SHP77 treated with DMSO at 0.1 percent for 48 hours (cell line): ENCODE data around the gene GTF3C5.
"Not testable (repeated sequence)": the region's sequence is repeated elsewhere in the genome, so short reads cannot be mapped to it uniquely, and the experiment has no call there.

ENCODE experiments used
- DNase-seq: peaks from one replicate; lab custom pipeline; 2025; lab: John Stamatoyannopoulos, UW

Gene GTF3C5

DNA sequence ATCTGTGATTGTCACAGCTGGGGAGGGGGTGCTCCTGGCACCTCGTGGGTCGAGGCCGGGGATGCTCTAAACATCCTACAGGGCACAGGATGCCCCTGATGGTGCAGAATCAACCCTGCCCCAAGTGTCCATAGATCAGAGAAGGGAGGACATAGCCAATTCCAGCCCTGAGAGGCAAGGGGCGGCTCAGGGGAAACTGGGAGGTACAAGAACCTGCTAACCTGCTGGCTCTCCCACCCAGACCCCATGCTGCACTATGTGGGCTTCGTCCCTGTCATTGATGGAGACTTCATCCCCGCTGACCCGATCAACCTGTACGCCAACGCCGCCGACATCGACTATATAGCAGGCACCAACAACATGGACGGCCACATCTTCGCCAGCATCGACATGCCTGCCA, 37.6 kb downstream of the GTF3C5 start:
- DNase-seq = not testable (repeated sequence)

DNA sequence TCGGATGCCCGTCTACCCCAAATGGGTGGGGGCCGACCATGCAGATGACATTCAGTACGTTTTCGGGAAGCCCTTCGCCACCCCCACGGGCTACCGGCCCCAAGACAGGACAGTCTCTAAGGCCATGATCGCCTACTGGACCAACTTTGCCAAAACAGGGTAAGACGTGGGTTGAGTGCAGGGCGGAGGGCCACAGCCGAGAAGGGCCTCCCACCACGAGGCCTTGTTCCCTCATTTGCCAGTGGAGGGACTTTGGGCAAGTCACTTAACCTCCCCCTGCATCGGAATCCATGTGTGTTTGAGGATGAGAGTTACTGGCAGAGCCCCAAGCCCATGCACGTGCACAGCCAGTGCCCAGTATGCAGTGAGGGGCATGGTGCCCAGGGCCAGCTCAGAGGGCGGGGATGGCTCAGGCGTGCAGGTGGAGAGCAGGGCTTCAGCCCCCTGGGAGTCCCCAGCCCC, 39.7 kb downstream of the GTF3C5 start:
- DNase-seq = not testable (repeated sequence)

DNA sequence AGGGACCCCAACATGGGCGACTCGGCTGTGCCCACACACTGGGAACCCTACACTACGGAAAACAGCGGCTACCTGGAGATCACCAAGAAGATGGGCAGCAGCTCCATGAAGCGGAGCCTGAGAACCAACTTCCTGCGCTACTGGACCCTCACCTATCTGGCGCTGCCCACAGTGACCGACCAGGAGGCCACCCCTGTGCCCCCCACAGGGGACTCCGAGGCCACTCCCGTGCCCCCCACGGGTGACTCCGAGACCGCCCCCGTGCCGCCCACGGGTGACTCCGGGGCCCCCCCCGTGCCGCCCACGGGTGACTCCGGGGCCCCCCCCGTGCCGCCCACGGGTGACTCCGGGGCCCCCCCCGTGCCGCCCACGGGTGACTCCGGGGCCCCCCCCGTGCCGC, 40.2 kb downstream of the GTF3C5 start:
- DNase-seq = not testable (repeated sequence)

DNA sequence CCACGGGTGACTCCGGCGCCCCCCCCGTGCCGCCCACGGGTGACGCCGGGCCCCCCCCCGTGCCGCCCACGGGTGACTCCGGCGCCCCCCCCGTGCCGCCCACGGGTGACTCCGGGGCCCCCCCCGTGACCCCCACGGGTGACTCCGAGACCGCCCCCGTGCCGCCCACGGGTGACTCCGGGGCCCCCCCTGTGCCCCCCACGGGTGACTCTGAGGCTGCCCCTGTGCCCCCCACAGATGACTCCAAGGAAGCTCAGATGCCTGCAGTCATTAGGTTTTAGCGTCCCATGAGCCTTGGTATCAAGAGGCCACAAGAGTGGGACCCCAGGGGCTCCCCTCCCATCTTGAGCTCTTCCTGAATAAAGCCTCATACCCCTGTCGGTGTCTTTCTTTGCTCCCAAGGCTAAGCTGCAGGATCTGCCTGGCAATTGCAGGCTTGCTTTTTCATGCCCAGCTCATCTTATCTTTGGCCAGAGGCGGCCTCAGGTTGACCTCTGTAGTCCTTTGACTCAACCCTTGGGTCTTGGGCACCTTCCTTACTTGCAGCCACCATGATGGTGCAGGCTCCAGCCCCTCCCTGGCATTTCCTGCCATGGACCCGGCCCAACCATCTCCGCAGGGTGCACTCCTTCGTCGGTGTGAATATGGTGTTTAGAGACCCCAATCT, 40.8 kb downstream of the GTF3C5 start:
- no peak for DNase-seq

DNA sequence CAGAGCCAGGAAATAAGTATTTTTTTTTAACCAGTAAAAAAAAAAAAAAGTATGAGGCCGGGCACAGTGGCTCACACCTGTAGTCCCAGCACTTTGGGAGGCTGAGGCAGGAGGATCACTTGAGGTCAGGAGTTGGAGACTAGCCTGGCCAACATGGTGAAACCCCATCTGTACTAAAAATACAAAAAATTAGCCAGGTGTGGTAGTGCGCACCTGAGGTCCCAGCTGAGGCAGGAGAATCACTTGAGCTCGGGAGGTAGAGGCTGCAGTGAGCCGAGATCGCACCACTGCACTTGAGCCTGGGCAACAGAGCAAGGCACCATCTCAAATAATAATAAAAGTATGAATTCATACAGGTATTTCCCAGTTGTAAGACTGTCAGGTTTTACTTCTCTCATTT, 41.4 kb downstream of the GTF3C5 start:
- DNase-seq = not testable (repeated sequence)

DNA sequence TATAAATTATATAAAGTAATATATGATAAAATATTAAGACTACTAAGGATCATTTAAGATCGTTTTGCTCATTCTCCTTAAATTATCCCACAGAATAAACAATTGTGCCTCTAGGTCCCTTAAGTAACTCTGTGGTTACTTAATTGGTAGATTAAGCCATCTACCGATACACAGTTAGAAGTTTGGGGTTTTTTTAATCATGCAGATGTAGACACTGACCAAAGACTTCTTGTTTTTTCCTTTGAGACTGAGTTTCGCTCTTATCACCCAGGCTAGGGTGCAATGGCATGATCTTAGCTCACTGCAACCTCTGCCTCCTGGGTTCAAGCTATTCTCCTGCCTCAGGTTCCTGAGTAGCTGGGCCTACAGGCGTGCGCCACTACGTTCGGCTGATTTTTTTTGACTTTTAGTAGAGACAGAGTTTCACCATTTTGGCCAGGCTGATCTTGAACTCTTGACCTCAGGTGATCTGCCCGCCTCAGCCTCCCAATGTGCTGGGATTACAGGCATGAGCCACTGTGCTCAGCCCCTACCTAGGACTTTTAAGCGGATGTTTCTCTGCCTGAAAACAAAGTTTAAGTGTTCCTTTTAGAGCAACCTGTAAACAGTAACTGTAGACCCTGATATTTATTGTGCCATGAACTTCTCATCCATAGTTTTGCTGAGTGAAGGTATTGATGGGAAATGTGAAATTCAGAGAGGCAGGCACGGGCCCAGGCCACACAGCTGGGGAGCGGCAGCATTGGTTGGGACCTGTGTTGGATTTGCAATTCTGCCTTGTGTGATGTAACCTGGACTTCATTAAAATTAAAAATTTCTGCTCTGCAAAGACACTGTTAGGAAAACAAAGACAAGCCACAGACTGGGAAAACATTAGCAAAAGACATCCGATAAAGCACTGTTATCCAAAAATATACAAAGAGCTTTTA, 42.6 kb downstream of the GTF3C5 start:
- DNase-seq = no peak

DNA sequence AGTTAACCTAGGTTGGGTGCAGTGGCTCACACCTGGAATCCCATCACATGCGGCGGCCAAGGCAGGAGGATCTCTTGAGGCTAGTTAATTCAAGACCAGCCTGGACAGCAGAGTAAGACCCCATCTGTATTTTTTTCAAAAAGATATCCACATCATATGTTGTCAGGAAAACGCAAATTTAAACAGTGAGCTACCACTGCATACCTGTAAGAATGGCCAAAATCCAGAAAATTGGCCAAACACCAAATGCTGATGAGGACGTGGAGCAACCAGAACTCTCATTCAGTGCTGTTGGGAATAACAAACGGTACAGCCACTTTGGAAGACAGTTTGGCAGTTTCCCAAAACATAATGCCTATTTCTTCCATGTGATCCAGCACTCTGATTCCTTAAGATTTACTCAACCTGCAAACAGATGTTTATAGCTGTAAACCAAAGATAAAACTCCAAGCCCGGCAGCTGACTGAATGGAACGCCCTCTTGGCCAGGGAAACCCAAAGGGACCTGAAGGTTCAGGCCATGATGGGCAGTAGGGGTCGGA, 43.4 kb downstream of the GTF3C5 start:
- no peak for DNase-seq

DNA sequence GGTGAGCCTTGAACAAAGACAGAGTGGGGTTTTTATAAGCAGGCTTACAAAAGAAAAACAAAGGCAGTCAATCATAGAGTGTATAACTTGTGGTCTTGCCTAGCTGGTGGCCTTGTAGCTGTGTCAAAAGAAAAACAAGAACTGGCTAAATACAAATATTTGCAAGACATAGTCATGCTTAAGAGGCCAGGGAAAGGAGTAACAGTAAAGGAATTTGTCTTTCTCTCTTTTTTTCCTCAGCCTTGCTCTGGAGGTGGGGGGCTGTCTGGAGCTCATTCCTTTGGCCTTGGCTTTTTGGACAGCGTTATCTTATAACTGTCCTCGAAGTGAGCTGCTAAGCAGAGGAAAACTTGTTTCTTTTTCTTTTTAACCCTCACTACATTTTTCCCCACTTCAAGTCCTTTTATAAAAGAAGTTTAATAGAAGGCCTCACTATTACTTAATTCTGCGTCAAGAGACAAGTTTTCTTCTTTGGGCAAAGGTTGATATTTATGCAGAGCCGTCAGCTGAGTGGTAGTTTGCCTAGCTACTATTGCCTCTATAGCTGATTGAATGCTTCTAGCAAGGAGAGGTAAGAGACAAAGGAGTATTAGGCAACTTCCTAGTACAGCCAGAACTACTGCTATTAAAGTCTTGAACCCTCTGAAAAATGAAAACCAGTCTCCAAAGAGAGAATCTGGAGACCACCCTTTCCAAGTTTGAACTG, 45.3 kb downstream of the GTF3C5 start:
- no peak for DNase-seq

DNA sequence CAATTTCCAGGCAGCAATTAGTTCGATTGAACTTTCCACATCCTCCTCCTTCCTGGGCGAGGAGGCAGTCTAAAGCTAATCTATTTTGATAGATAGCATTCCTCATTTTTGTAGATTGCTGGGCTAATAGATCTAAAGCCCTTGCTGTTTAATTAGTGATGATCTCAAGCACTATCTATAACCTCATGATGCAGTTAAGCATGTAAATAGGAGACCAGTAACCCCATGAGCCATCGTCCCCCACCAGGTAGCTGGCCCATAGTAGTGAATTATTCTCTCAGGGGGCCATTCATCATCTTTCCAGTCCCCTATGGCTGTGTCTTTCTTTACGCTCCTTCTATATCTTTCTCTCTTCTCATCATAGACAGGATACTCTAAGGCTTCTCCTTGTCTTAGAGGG, 45.9 kb downstream of the GTF3C5 start:
- no peak for DNase-seq

DNA sequence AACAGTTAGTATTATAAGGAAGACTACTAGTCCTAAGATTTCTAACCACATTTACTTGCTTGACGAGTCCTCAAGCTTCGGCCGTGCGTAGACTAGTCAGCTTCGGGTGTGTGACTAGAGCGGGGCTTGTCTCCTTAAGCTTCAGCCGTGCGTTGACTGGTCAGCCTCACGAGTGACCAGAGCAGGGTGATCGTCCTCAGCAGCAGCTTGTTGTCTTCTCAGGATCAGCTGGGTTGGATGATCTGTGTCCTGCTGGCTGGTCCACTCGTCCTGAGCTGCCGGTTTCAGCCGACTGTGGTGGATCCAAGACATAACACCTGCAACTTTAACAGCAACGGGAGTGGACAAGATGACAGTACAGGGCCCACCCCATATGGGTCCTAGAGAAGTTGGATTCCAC, 47.7 kb downstream of the GTF3C5 start:
- no peak for DNase-seq

DNA sequence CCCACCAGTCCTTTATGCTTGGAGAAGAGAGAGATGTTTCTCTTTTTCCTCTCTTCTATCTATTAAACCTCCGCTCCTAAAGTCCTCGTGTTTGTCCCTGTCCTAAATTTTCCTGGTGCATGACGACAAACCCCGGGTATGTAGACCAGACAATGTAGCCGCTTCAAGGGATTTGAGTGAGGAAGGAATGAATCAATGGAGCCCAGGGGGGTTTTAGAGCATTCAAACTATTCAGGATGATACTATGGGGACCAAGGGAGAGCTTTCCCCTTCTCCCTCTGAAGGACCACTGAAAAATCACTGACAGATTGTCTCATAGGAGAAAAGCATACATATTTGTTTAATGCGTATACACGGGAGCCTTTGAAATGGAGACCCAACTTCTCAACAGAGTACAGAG, 49.4 kb downstream of the GTF3C5 start:
- DNase-seq = no peak

DNA sequence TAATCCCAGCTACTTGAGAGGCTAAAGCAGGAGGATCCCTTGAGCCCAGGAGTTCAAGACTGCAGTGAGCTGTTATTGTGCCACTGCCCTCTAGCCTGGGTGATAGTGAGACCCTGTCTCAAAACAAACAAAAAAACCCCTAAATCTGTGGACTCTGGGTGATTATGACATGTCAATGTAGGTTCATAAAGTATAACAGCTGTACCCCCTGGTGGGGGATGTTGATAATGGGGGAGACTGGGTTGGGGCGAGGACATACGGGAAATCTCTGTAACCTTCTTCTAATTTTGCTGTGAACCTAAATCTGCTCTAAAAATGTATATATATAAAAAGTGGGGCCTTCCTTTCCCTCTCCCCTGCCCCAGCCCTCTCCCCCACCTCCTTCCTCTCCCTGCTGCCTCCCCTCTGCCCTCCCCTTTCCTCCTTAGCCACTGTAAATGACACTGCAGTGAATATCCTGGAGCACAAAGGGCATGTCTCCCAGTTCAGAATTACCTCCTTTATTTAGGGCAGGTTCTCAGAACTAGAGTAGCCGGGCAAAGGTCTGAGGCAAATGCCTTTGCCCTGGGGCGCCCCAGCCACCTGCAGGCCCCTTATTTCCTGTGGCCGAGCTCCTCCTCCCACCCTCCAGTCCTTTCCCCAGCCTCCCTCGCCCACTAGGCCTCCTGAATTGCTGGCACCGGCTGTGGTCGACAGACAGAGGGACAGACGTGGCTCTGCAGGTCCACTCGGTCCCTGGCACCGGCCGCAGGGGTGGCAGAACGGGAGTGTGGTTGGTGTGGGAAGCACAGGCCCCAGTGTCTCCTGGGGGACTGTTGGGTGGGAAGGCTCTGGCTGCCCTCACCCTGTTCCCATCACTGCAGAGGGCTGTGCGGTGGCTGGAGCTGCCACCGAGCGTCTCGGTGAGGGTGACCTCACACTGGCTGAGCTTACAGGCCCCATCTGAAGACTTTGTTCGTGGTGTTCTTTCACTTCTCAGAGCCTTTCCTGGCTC, 50.3 kb downstream of the GTF3C5 start:
- not testable (repeated sequence) for DNase-seq

DNA sequence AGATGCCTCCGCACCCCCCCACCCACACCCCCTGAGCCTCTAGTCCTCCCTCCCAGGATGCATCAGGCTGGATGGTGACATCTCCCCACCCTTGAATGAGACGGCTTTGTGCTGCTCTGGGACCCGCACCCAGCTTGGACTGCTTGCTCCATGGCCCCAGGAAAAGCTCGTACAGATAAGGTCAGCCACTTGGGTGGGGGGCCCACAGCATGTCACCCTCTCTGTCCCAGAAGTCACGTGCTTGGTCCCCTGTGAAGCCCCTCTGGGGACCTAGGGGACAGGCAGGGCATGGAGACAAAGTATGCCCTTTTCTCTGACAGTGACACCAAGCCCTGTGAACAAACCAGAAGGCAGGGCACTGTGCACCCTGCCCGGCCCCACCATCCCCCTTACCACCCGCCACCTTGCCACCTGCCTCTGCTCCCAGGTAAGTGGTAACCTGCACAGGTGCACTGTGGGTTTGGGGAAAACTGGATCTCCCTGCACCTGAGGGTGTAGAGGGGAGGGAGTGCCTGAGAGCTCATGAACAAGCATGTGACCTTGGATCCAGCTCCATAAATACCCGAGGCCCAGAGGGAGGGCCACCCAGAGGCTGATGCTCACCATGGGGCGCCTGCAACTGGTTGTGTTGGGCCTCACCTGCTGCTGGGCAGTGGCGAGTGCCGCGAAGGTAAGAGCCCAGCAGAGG, 51.3 kb downstream of the GTF3C5 start:
- not testable (repeated sequence) for DNase-seq

DNA sequence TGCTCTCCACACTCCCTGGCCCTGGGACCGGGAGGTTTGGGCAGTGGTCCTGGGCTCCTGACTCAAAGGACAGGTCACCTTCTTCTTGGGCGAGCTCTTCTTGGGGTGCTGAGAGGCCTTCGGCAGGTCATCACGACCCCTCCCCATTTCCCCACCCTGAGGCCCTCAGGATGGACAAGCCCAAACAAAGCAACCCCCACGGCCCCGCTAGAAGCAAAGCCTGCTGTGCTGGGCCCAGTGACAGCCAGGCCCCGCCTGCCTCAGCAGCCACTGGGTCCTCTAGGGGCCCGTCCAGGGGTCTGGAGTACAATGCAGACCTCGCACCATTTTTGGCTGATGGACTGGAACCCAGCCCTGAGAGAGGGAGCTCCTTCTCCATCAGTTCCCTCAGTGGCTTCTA, 52.9 kb downstream of the GTF3C5 start:
- DNase-seq = not testable (repeated sequence)

DNA sequence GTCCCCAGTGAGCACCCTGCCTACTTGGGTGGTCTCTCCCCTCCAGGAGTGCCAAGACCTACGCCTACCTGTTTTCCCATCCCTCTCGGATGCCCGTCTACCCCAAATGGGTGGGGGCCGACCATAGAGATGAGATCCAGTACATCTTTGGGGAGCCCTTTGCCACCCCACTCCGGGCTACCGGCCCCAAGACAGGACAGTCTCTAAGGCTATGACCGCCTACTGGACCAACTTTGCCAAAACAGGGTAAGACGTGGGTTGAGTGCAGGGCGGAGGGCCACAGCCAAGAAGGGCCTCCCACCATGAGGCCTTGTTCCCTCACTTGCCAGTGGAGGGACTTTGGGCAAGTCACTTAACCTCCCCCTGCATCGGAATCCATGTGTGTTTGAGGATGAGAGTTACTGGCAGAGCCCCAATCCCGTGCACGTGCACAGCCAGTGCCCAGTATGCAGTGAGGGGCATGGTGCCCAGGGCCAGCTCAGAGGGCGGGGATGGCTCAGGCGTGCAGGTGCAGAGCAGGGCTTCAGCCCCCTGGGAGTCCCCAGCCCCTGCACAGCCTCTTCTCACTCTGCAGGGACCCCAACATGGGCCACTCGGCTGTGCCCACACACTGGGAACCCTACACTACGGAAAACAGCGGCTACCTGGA, 55.5 kb downstream of the GTF3C5 start:
- DNase-seq = not testable (repeated sequence)

DNA sequence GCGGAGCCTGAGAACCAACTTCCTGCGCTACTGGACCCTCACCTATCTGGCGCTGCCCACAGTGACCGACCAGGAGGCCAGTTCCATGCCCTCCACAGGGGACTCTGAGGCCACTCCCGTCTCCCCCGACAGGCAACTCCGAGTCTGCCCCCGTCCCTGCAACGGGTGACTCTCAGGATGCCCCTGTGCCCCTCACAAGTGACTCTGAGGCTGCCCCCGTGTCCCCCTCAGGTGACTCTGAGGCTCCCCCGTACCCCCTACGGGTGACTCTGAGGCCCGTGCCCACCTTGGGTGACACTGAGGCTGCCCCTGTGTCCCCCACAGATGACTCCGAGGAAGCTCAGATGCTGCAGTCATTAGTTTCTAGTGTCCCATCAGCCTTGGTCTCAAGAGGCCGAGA, 56.1 kb downstream of the GTF3C5 start:
- no peak for DNase-seq

DNA sequence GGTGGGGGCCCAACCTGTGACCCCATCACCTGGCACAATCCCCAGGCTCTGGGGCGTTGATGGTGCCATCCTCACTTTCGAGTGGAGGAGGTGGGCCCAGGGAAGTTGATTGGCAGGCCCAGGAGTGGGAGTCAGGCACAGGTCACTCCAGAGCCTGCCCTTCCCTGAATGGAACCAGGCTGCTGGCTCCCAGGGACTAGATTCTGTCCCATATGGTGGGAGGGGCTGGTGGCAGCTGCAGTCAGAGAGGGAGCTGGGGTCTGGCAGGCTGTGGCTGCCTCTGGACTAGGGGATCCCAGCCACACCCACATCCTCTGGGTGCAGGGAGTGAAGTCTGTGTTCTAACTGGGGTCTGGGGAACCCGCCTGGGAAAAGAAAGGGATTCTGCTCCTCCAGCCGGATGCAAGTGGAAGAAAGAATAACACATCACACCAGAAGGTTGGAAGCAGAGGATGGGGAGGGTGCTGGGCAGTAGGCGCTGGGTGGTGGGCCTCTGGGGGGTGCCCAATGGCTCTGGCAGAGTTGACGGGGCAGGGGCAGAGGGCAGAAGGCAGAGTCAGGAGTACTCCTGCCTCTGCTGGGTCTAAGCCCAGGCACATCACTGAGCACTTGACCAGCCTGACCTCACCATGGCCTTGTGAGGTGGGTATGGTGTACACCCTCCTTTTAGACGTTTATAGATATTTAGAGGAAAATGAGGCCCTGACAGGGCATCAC, 56.8 kb downstream of the GTF3C5 start:
- DNase-seq = no peak

DNA sequence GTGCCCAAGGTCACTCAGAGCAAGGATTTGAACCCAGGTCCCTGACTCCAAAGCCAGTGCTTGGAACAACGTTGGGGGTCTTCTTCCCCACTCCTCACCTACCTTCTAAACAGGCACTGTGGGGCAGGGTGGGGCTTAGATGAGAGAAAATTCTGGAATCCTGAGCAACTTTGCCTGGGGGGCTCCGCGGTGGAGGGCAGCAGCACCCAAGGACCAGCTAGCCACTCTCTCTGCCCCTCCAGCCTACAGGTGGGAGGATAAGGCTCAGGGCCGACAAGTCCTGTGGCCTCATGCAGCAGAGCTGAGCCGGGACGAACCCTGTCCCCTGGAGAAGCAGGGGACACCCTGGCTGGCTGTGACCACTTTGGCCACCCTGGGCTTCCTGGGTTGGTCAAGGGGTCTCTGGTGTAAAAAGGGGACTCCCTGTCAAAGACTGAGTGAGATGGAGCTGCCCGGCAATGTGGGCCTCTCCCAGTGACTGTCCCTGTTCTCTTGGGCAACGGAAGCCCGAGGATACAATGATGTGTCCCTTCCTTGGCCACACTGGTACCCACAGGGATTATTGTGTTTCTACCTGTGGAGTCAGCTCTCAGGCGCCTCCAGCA, 57.5 kb downstream of the GTF3C5 start:
- no peak for DNase-seq

DNA sequence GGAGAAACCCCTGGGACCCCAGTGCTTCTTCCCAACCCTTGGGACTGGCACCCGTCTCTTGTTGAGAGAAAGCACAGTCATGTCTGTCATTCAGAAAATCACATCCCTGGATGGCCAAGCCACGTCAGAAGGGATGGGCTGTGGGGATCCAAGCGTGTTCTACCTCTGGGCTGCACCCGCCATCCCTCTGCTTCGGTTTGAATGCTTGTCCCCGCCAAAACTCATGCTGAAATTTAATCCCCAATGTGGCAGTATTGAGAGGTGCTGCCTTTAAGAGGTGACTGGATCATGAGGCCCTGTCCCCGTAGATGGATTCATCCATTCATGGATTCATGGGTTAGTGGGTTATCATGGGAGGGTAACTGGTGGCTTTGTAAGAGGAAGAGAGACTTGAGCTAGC, 58.0 kb downstream of the GTF3C5 start:
- DNase-seq = no peak
